Endometrial microvascular endothelial cells (primary cell): Measurements from ENCODE around the gene FMNL1. TPM values are rescaled to one million over a fixed set of nuclear protein-coding genes. Genes with fewer than 3 reads are reported as not detected.

Source experiments
- in situ Hi-C: cut with HindIII; loops from 2 replicates; pipeline ENCODE4 v1.10.0; 2017; ENCODE audit warnings: low sequenced_read_pairs, low pct_unique_long_range_greater_than_20kb; ENCODE audit errors: inconsistent ontology term
- total RNA-seq: library from RNA; depleted of rRNA; stranded (reverse); fragments of >200 nt; gene quantifications from one replicate; pipeline ENCODE4 v1.2.3, GENCODE V29; 2015; ENCODE audit errors: inconsistent ontology term

FMNL1 gene
- total RNA-seq, 1 donor from 2014 or later: under 0.01 TPM

GRCh38 chr17:45270828-45271418 is 49.2 kb downstream of the FMNL1 start:
- in situ Hi-C loops: no loop called here

GRCh38 chr17:45271603-45272002 is 49.9 kb downstream of the FMNL1 start:
- in situ Hi-C loops: no loop called here

- in situ Hi-C loops: no loop called here
Measured at GRCh38 chr17:45273551-45273957, 51.9 kb downstream of the FMNL1 start.

GRCh38 chr17:45274033-45274432 is 52.3 kb downstream of the FMNL1 start:
- in situ Hi-C loops: no loop called here

GRCh38 chr17:45276031-45276430 is 54.3 kb downstream of the FMNL1 start:
- in situ Hi-C loops: no loop called here

- in situ Hi-C loops: no loop called here
Measured at GRCh38 chr17:45277216-45277849, 55.6 kb downstream of the FMNL1 start.

- in situ Hi-C loops: no loop called here
Measured at GRCh38 chr17:45277992-45278391, 56.3 kb downstream of the FMNL1 start.

- in situ Hi-C loops: no loop called here
Measured at GRCh38 chr17:45279898-45280297, 58.2 kb downstream of the FMNL1 start.

GRCh38 chr17:45282683-45283644 is 61.3 kb downstream of the FMNL1 start:
- in situ Hi-C loops: no loop called here

- in situ Hi-C loops: no loop called here
Measured at GRCh38 chr17:45283711-45284110, 62.0 kb downstream of the FMNL1 start.

- in situ Hi-C loops: no loop called here
Measured at GRCh38 chr17:45284176-45285140, 62.8 kb downstream of the FMNL1 start.

GRCh38 chr17:45286286-45286685 is 64.6 kb downstream of the FMNL1 start:
- in situ Hi-C loops: no loop called here

GRCh38 chr17:45287526-45288500 is 66.1 kb downstream of the FMNL1 start:
- in situ Hi-C loops: no loop called here

GRCh38 chr17:45288825-45289224 is 67.1 kb downstream of the FMNL1 start:
- in situ Hi-C loops: no loop called here

- in situ Hi-C loops: no loop called here
Measured at GRCh38 chr17:45289301-45290268, 67.9 kb downstream of the FMNL1 start.

GRCh38 chr17:45290269-45290765 is 68.6 kb downstream of the FMNL1 start:
- in situ Hi-C loops: no loop called here
